Neural cell (in vitro differentiated cells): Measurements from ENCODE around the gene ANP32E. TPM values are rescaled to one million over a fixed set of nuclear protein-coding genes. Genes with fewer than 3 reads are reported as not detected.

Experiments
- polyA plus RNA-seq: library from polyadenylated mRNA; depleted of rRNA; stranded (reverse); fragments of >200 nt; gene quantifications from 2 replicates; pipeline ENCODE4 v1.2.3, GENCODE V29; 2014
- small RNA-seq, 3 experiments: library from RNA; depleted of rRNA; stranded (forward); fragments of <200 nt; gene quantifications; one replicate each; pipeline ENCODE3, GENCODE V24; 2012

ANP32E gene
- polyA plus RNA-seq, 1 donor from 2014 or later: 17.9 TPM

Small RNAs within 50 kb of the gene (small RNA-seq; reads per million reads assigned to genes)
- gene RN7SL480P (0.03 to 1.2 (median 0.08) reads per million in 3 experiments), gene RNU2-17P (0.13 to 393 (median 7.5) reads per million in 3 experiments)

Other genes starting within 250 kb of the ANP32E start
- 2.1 and 5.4 TPM in 2 replicates for gene OTUD7B, start 225.4 kb downstream of the ANP32E start, polyA plus RNA-seq
- gene VPS45, start 168.3 kb downstream of the ANP32E start, polyA plus RNA-seq: 150 and 174 TPM in 2 replicates
- gene PLEKHO1, start 86.2 kb downstream of the ANP32E start, polyA plus RNA-seq: 203 and 213 TPM in 2 replicates
- 1.1 and 1.5 TPM in 2 replicates for gene CA14, start 21.7 kb upstream of the ANP32E start, polyA plus RNA-seq
- 164 and 167 TPM in 2 replicates for gene APH1A, start 32.9 kb upstream of the ANP32E start, polyA plus RNA-seq
- gene C1orf54, start 36.7 kb upstream of the ANP32E start, polyA plus RNA-seq: 2.6 and 17.1 TPM in 2 replicates
- 7.3 and 9.1 TPM in 2 replicates for gene CIART, start 46.4 kb upstream of the ANP32E start, polyA plus RNA-seq
- gene MRPS21, start 57.7 kb upstream of the ANP32E start, polyA plus RNA-seq: 170 TPM in 2 replicates
- 86.1 and 92.1 TPM in 2 replicates for gene PRPF3, start 85.4 kb upstream of the ANP32E start, polyA plus RNA-seq
- gene RPRD2, start 128.0 kb upstream of the ANP32E start, polyA plus RNA-seq: 7.2 and 8.6 TPM in 2 replicates